Measurements from ENCODE around the gene ATP6V1E1.

The ATP6V1E1 gene

GRCh38 chr22:17549655-17550054, 78.9 kb downstream of the ATP6V1E1 start:
- no peaks in the 10 kb centered on the region for H3K9me3 ChIP-seq (ENCODE audit: insufficient read depth, low read length)
- no peaks in the 10 kb centered on the region for H4K20me1 ChIP-seq (ENCODE audit: insufficient read depth, low read length)
- peaks cover 7% of the 10 kb centered on the region for H3K4me1 ChIP-seq (ENCODE audit: low read length)
- TF ChIP-seq EZH2phosphoT487 (IDR thresholded peaks at IDR 0.05; ENCODE audit: low read depth): no peak
- no peak overlapping the region for H3K4me2 ChIP-seq (ENCODE audit: low read length)
- no peak overlapping the region for H3K27ac ChIP-seq (ENCODE audit: low read length)
- H3K27me3 ChIP-seq (ENCODE audit: low read depth, low read length): no peaks in the 10 kb centered on the region
- no peaks in the 10 kb centered on the region for H3K36me3 ChIP-seq (replicated peaks; ENCODE audit: low read depth, low read length)
- H2AFZ ChIP-seq (ENCODE audit: low read depth, low read length): no peak overlapping the region
- H3K4me3 ChIP-seq (ENCODE audit: low read length): no peak overlapping the region
- no peaks in the 10 kb centered on the region for H3K79me2 ChIP-seq (ENCODE audit: low read length)
- H3K9ac ChIP-seq (ENCODE audit: low read length): no peak overlapping the region

GRCh38 chr22:17549183-17549582, 79.4 kb downstream of the ATP6V1E1 start:
- Histone ChIP-seq H3K9ac (ENCODE audit: low read length) (no peak overlapping the region), H3K4me3 (ENCODE audit: low read length) (no peak overlapping the region), H3K9me3 (ENCODE audit: insufficient read depth, low read length) (no peaks in the 10 kb centered on the region), H3K4me1 (ENCODE audit: low read length) (peaks cover 3% of the 10 kb centered on the region), H3K27me3 (ENCODE audit: low read depth, low read length) (no peaks in the 10 kb centered on the region), H4K20me1 (ENCODE audit: insufficient read depth, low read length) (no peaks in the 10 kb centered on the region), H3K27ac (ENCODE audit: low read length) (no peak overlapping the region), H3K79me2 (ENCODE audit: low read length) (no peaks in the 10 kb centered on the region), H3K4me2 (ENCODE audit: low read length) (no peak overlapping the region), H2AFZ (ENCODE audit: low read depth, low read length) (no peak overlapping the region), H3K36me3 (replicated peaks; ENCODE audit: low read depth, low read length) (no peaks in the 10 kb centered on the region)
- no peak for TF ChIP-seq CTCF (IDR thresholded peaks at IDR 0.05; ENCODE audit: low read depth, low read length)
- TF ChIP-seq EZH2phosphoT487 (IDR thresholded peaks at IDR 0.05; ENCODE audit: low read depth): no peak

GRCh38 chr22:17548756-17549035, 79.9 kb downstream of the ATP6V1E1 start:
- no peaks in the 10 kb centered on the region for H3K9me3 ChIP-seq (ENCODE audit: insufficient read depth, low read length)
- no peak overlapping the region for H3K4me3 ChIP-seq (ENCODE audit: low read length)
- H3K27ac ChIP-seq (ENCODE audit: low read length): no peak overlapping the region
- no peak for TF ChIP-seq CTCF (IDR thresholded peaks at IDR 0.05; ENCODE audit: low read depth, low read length)
- TF ChIP-seq EZH2phosphoT487 (IDR thresholded peaks at IDR 0.05; ENCODE audit: low read depth): no peak
- H3K9ac ChIP-seq (ENCODE audit: low read length): no peak overlapping the region
- H2AFZ ChIP-seq (ENCODE audit: low read depth, low read length): no peak overlapping the region
- H3K4me2 ChIP-seq (ENCODE audit: low read length): no peak overlapping the region
- no peaks in the 10 kb centered on the region for H3K36me3 ChIP-seq (replicated peaks; ENCODE audit: low read depth, low read length)
- no peaks in the 10 kb centered on the region for H3K79me2 ChIP-seq (ENCODE audit: low read length)
- no peaks in the 10 kb centered on the region for H3K4me1 ChIP-seq (ENCODE audit: low read length)
- H3K27me3 ChIP-seq (ENCODE audit: low read depth, low read length): no peaks in the 10 kb centered on the region
- H4K20me1 ChIP-seq (ENCODE audit: insufficient read depth, low read length): no peaks in the 10 kb centered on the region

- Histone ChIP-seq H3K36me3 (replicated peaks; ENCODE audit: low read depth, low read length) (no peaks in the 10 kb centered on the region), H4K20me1 (ENCODE audit: insufficient read depth, low read length) (no peaks in the 10 kb centered on the region), H3K9me3 (ENCODE audit: insufficient read depth, low read length) (no peaks in the 10 kb centered on the region), H3K79me2 (ENCODE audit: low read length) (no peaks in the 10 kb centered on the region), H3K4me1 (ENCODE audit: low read length) (no peaks in the 10 kb centered on the region), H3K9ac (ENCODE audit: low read length) (no peak overlapping the region), H3K4me3 (ENCODE audit: low read length) (no peak overlapping the region), H3K27me3 (ENCODE audit: low read depth, low read length) (no peaks in the 10 kb centered on the region), H3K27ac (ENCODE audit: low read length) (no peak overlapping the region), H2AFZ (ENCODE audit: low read depth, low read length) (no peak overlapping the region), H3K4me2 (ENCODE audit: low read length) (no peak overlapping the region)
- TF ChIP-seq EZH2phosphoT487 (IDR thresholded peaks at IDR 0.05; ENCODE audit: low read depth) (no peak), CTCF (IDR thresholded peaks at IDR 0.05; ENCODE audit: low read depth, low read length) (no peak)
Observed at GRCh38 chr22:17548010-17548755, 80.4 kb downstream of the ATP6V1E1 start.
